ENCODE measurements around the gene CMTM6. TPM values are rescaled to one million over a fixed set of nuclear protein-coding genes. Genes with fewer than 3 reads are reported as not detected.
"Not testable (repeated sequence)": the region's sequence is repeated elsewhere in the genome, so short reads cannot be mapped to it uniquely, and the experiment has no call there.

The CMTM6 gene
- total RNA-seq, 2 experiments from 2014 or later: 37.8 to 38.0 TPM

- peaks cover 54% of the 10 kb centered on the region for H3K36me3 Mint-ChIP-seq
- H3K9me3 Mint-ChIP-seq: peaks cover 8% of the 10 kb centered on the region
- peak; percentile 43 for ATAC-seq (ENCODE audit: low read depth)
- DNase-seq: no peak
- H3K4me1 Mint-ChIP-seq: peaks cover 44% of the 10 kb centered on the region
- H3K4me3 Mint-ChIP-seq: peak overlapping the region; percentile 22
- POLR2A ChIA-PET: interaction anchor here (0.7 kb wide), 1 partner anchor 14 kb away, joined by 4 read pairs; no protein-coding TSS in a partner anchor
- H3K27me3 Mint-ChIP-seq: no peaks in the 10 kb centered on the region
- H3K27ac Mint-ChIP-seq: no peak overlapping the region
Observed at GRCh38 chr3:32443478-32443877, 59.2 kb downstream of the CMTM6 start.

GRCh38 chr3:32442766-32443165 is 59.9 kb downstream of the CMTM6 start:
- POLR2A ChIA-PET: no interaction called here

GRCh38 chr3:32440611-32441350 is 61.9 kb downstream of the CMTM6 start:
- Mint-ChIP-seq H3K9me3 (peaks cover 3% of the 10 kb centered on the region), H3K27me3 (no peaks in the 10 kb centered on the region), H3K27ac (no peak overlapping the region), H3K36me3 (peaks cover 33% of the 10 kb centered on the region), H3K4me3 (no peak overlapping the region), H3K4me1 (peaks cover 52% of the 10 kb centered on the region)
- POLR2A ChIA-PET: interaction anchor here (3.8 kb wide), 1 partner anchor 19 kb away, joined by 14 read pairs; no protein-coding TSS in a partner anchor
- ATAC-seq (ENCODE audit: low read depth): no peak
- DNase-seq: no peak

More at GRCh38 chr3:32442766-32443165, 59.9 kb downstream of the CMTM6 start:
- no peak overlapping the region for H3K4me3 Mint-ChIP-seq
- H3K36me3 Mint-ChIP-seq: peaks cover 50% of the 10 kb centered on the region
- H3K9me3 Mint-ChIP-seq: peaks cover 8% of the 10 kb centered on the region
- H3K4me1 Mint-ChIP-seq: peaks cover 47% of the 10 kb centered on the region
- DNase-seq (no peak), ATAC-seq (ENCODE audit: low read depth) (no peak)
- no peaks in the 10 kb centered on the region for H3K27me3 Mint-ChIP-seq
- peak overlapping the region; percentile 10 for H3K27ac Mint-ChIP-seq

- not testable (repeated sequence) for ATAC-seq (ENCODE audit: low read depth); H3K9me3 Mint-ChIP-seq; H3K27me3 Mint-ChIP-seq; DNase-seq
- peaks cover 55% of the 10 kb centered on the region for H3K4me1 Mint-ChIP-seq
- H3K36me3 Mint-ChIP-seq: peaks cover 25% of the 10 kb centered on the region
- H3K27ac Mint-ChIP-seq: peak overlapping the region; percentile 91
- H3K4me3 Mint-ChIP-seq: peak overlapping the region; percentile 54
- POLR2A ChIA-PET: interaction anchor here (0.8 to 3.8 kb wide), 6 partner anchors 12 to 39 kb away, joined by 3 to 14 read pairs (median 7); no protein-coding TSS in a partner anchor
Observed at GRCh38 chr3:32439421-32439820, 63.2 kb downstream of the CMTM6 start.

- H3K27ac Mint-ChIP-seq: peak overlapping the region; percentile 91
- no peaks in the 10 kb centered on the region for H3K27me3 Mint-ChIP-seq
- peak; percentile 31 for ATAC-seq (ENCODE audit: low read depth)
- H3K36me3 Mint-ChIP-seq: peaks cover 21% of the 10 kb centered on the region
- peak overlapping the region; percentile 54 for H3K4me3 Mint-ChIP-seq
- no peak for DNase-seq
- H3K9me3 Mint-ChIP-seq: no peaks in the 10 kb centered on the region
- POLR2A ChIA-PET: interaction anchor here (0.8 to 3.8 kb wide), 8 partner anchors 10 to 38 kb away, joined by 3 to 14 read pairs (median 5); no protein-coding TSS in a partner anchor
- H3K4me1 Mint-ChIP-seq: peaks cover 51% of the 10 kb centered on the region
Observed at GRCh38 chr3:32438596-32439344, 63.9 kb downstream of the CMTM6 start.

GRCh38 chr3:32437896-32438295 is 64.8 kb downstream of the CMTM6 start:
- Mint-ChIP-seq H3K4me1 (peaks cover 54% of the 10 kb centered on the region), H3K4me3 (peak overlapping the region; percentile 2), H3K9me3 (no peaks in the 10 kb centered on the region), H3K27me3 (no peaks in the 10 kb centered on the region), H3K36me3 (peaks cover 17% of the 10 kb centered on the region), H3K27ac (peak overlapping the region; percentile 91)
- no peak for DNase-seq
- POLR2A ChIA-PET: interaction anchor here (1.2 to 3.8 kb wide), 5 partner anchors 10 to 38 kb away, joined by 4 to 14 read pairs (median 9); no protein-coding TSS in a partner anchor
- ATAC-seq (ENCODE audit: low read depth): no peak

GRCh38 chr3:32436816-32437189 is 65.8 kb downstream of the CMTM6 start:
- peaks cover 10% of the 10 kb centered on the region for H3K36me3 Mint-ChIP-seq
- peaks cover 61% of the 10 kb centered on the region for H3K4me1 Mint-ChIP-seq
- DNase-seq (no peak), ATAC-seq (ENCODE audit: low read depth) (no peak)
- H3K9me3 Mint-ChIP-seq: no peaks in the 10 kb centered on the region
- peak overlapping the region; percentile 86 for H3K27ac Mint-ChIP-seq
- H3K4me3 Mint-ChIP-seq: peak overlapping the region; percentile 41
- H3K27me3 Mint-ChIP-seq: no peaks in the 10 kb centered on the region
- POLR2A ChIA-PET: interaction anchor here (1.0 to 1.8 kb wide), 3 partner anchors 20 to 24 kb away, joined by 3 to 5 read pairs (median 3); no protein-coding TSS in a partner anchor

GRCh38 chr3:32435911-32436815 is 66.5 kb downstream of the CMTM6 start:
- no peak for DNase-seq
- POLR2A ChIA-PET: interaction anchor here (0.7 to 1.8 kb wide), 5 partner anchors 12 to 24 kb away, joined by 3 to 5 read pairs (median 3); no protein-coding TSS in a partner anchor
- peaks cover 6% of the 10 kb centered on the region for H3K36me3 Mint-ChIP-seq
- peak; percentile 27 for ATAC-seq (ENCODE audit: low read depth)
- H3K9me3 Mint-ChIP-seq: no peaks in the 10 kb centered on the region
- peak overlapping the region; percentile 67 for H3K4me3 Mint-ChIP-seq
- peak overlapping the region; percentile 86 for H3K27ac Mint-ChIP-seq
- peaks cover 66% of the 10 kb centered on the region for H3K4me1 Mint-ChIP-seq
- H3K27me3 Mint-ChIP-seq: no peaks in the 10 kb centered on the region

- no peak for ATAC-seq (ENCODE audit: low read depth)
- POLR2A ChIA-PET: interaction anchor here (0.7 to 3.9 kb wide), 8 partner anchors 11 to 1006 kb away, joined by 3 to 112 read pairs (median 13); partner anchors contain the start of genes CMTM7 and UBP1
- H3K27me3 Mint-ChIP-seq: no peaks in the 10 kb centered on the region
- DNase-seq: no peak
- peaks cover 72% of the 10 kb centered on the region for H3K4me1 Mint-ChIP-seq
- no peak overlapping the region for H3K4me3 Mint-ChIP-seq
- no peak overlapping the region for H3K27ac Mint-ChIP-seq
- peaks cover 8% of the 10 kb centered on the region for H3K36me3 Mint-ChIP-seq
- H3K9me3 Mint-ChIP-seq: no peaks in the 10 kb centered on the region
Observed at GRCh38 chr3:32434206-32434605, 68.4 kb downstream of the CMTM6 start.

- peaks cover 6% of the 10 kb centered on the region for H3K36me3 Mint-ChIP-seq
- H3K4me3 Mint-ChIP-seq: peak overlapping the region; percentile 83
Observed at GRCh38 chr3:32432711-32433530, 69.7 kb downstream of the CMTM6 start.

GRCh38 chr3:32432045-32432710 is 70.5 kb downstream of the CMTM6 start:
- Mint-ChIP-seq H3K27ac (peak overlapping the region; percentile 100), H3K36me3 (peaks cover 6% of the 10 kb centered on the region), H3K27me3 (no peaks in the 10 kb centered on the region), H3K9me3 (no peaks in the 10 kb centered on the region), H3K4me3 (peak overlapping the region; percentile 83), H3K4me1 (peaks cover 78% of the 10 kb centered on the region)
- ATAC-seq (ENCODE audit: low read depth) (peak; percentile 9), DNase-seq (no peak)
- POLR2A ChIA-PET: interaction anchor here (1.0 to 3.9 kb wide), 7 partner anchors 9 to 57 kb away, joined by 5 to 112 read pairs (median 19); partner anchors contain the start of gene CMTM7

More at GRCh38 chr3:32432711-32433530, 69.7 kb downstream of the CMTM6 start:
- ATAC-seq (ENCODE audit: low read depth): peak; percentile 31
- Mint-ChIP-seq H3K9me3 (no peaks in the 10 kb centered on the region), H3K27ac (peak overlapping the region; percentile 100), H3K4me1 (peaks cover 73% of the 10 kb centered on the region), H3K27me3 (no peaks in the 10 kb centered on the region)
- POLR2A ChIA-PET: interaction anchor here (1.0 to 3.9 kb wide), 9 partner anchors 9 to 58 kb away, joined by 4 to 112 read pairs (median 8); partner anchors contain the start of gene CMTM7
- no peak for DNase-seq
